Left hindlimb (tissue), 1 donor: Measurements from ENCODE around the gene ZFAND2A.
"Not testable (repeated sequence)": the region's sequence is repeated elsewhere in the genome, so short reads cannot be mapped to it uniquely, and the experiment has no call there.

Source experiments
- DNase-seq: peaks from one replicate; pipeline ENCODE4 v3.0.0-alpha.2; 2018

The ZFAND2A gene

GRCh38 chr7:1159891-1160669 is at the start of gene ZFAND2A:
Gene ZFAND2A (minus strand): TSS chr7:1160196. CDS start chr7:1158212, 1,984 bp downstream.
- peak; percentile 99 for DNase-seq

GRCh38 chr7:1209097-1209496 is 49.1 kb upstream of the ZFAND2A start:
- DNase-seq, result no peak

- not testable (repeated sequence) for DNase-seq
These were observed 45.7 kb upstream of the ZFAND2A start for GRCh38 chr7:1205742-1206141.

DNA sequence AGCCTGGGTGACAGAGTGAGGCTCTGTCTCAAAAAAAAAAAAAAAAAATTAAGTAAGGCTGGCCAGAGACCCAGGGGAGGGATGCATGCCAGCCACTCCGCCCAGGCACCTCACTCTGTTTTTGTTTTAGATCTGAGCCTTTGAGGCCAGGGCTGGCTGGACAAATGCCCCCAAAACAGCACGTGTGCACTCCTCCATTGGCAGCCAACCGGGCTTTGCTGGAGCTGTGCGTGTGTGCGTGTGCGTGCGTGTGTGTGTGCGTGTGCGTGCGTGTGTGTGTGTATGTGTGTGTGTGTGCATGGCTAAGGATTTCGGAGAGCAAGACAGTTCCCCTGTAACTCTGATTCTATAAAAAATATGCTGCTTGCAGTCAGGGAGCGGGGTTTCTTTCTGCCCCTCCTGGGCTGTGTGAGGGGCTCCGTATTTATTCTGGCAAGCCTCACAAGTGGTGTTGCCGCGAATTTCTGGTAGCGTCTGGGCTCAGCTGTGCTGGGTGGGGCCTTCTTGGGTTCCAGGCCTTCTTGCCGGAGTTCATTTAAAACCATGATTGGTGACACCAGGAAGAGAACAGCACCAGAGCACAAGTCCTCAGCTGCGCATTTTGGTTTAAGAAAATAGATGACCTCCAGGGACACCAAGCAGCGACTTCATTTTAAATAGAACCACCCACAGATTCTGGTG is 44.6 kb upstream of the ZFAND2A start:
- DNase-seq, result no peak

- DNase-seq, result not testable (repeated sequence)
These were observed 42.9 kb upstream of the ZFAND2A start for GRCh38 chr7:1202914-1203313.

GRCh38 chr7:1201916-1202315 is 41.9 kb upstream of the ZFAND2A start:
- no peak for DNase-seq

- DNase-seq, result peak; percentile 62
These were observed 40.0 kb upstream of the ZFAND2A start for GRCh38 chr7:1200045-1200444.

- DNase-seq, result peak; percentile 52
These were observed 38.1 kb upstream of the ZFAND2A start for GRCh38 chr7:1197997-1198625.

- DNase-seq, result no peak
These were observed 37.0 kb upstream of the ZFAND2A start for GRCh38 chr7:1196950-1197349.

DNA sequence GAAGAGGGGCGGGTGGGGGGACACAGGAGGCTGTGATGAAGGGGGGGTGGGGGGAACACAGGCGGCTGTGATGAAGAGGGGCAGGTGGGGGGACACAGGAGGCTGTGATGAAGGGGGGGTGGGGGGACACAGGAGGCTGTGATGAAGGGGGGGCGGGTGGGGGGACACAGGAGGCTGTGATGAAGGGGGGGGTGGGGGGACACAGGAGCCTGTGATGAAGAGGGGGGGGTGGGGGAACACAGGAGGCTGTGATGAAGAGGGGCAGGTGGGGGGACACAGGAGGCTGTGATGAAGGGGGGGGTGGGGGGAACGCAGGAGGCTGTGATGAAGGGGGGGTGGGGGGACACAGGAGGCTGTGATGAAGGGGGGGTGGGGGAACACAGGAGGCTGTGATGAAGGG is 36.4 kb upstream of the ZFAND2A start:
- not testable (repeated sequence) for DNase-seq

- DNase-seq, result no peak
These were observed 33.8 kb upstream of the ZFAND2A start for GRCh38 chr7:1193593-1194424.

DNA sequence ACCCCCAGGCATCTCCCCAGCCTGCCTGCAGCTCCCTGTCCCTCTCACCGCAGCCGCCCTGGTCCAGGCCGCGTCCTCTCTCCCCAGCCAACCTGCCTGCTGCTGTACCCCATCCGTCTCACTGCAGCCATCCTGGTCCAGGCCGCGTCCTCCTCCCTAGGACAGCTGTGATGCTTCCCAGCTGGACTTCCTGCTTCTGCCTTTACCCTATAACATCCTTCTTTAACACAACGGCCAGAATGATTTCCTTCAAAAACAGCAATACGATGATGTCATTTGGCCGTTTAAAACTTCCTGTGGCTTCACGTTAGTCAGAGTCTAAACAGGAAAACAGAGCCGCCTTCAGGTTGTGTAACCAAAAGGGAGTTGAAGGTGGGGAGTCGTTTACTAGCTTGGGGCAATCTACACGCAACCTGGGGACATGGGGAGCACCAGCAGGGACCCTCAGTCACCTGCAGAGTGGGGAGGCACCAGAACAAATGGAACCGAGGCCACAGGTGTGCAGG is 32.2 kb upstream of the ZFAND2A start:
- no peak for DNase-seq

- DNase-seq, result no peak
These were observed 30.2 kb upstream of the ZFAND2A start for GRCh38 chr7:1189986-1190772.

- no peak for DNase-seq
These were observed 28.8 kb upstream of the ZFAND2A start for GRCh38 chr7:1188720-1189294.

DNA sequence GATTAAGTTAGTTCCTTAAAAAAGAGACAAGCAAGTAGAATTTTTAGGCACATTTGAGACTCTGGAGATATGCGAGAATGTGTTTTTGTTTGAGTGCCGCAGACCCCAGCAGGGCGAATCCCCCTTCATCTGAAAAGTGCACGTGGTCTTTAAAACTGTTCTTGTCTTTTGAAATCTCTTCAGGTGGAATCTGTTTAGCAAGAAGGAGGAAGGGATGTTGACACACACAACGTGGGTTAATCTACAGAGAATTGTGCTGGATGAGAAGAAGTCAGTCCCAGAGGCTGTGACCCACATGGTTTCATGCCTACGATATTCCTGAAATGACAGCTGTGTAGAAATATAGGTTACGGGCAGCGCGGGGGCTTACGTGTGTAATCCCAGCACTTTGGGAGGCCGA is 27.1 kb upstream of the ZFAND2A start:
- DNase-seq, result no peak

- DNase-seq, result no peak
These were observed 21.6 kb upstream of the ZFAND2A start for GRCh38 chr7:1181640-1182039.

- DNase-seq, result no peak
These were observed 21.0 kb upstream of the ZFAND2A start for GRCh38 chr7:1181031-1181430.

GRCh38 chr7:1176891-1177373 is 16.9 kb upstream of the ZFAND2A start:
- DNase-seq, result no peak

DNA sequence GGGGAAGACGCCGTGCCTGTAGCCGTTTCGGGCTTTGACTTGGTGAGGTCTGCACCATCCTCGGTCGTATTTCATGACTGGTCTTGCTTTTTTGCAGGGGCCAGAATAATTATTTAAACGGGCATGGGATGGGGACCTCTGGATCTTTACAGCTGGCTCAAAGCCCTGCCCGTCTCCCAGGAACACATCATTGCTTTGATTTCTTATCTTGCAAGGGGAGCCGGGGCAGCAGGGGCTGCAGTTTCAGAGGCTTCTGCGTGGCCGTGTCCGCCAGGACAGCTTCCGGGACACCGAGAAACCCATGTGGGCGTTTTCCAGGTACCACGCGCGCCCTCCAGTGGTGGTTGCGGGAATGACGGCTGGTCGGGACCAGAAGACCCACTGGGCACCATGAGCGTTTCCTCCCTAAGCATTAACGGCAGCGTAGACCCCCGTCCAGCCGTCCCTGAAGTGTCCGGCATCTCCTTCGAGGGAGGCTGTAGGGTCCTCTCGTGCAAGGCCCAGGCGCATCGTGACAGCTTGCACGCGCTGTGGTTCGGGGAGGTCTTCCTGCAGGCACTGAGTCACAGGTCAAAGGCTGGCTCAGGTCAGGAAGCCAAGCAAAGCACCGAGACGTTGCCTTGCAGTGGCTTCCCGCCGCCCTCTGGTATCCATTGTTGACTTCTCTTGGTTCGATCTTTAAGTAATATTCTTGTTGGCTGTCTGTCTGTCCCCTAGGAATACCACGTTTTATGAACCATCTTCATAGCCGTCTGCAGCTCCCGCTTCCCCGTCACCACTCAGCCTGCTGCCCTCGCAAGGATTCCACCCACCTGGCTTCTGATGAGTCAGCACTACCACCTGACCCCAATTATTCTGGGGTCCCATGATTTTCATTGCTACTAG is 16.2 kb upstream of the ZFAND2A start:
- peak; percentile 72 for DNase-seq

DNA sequence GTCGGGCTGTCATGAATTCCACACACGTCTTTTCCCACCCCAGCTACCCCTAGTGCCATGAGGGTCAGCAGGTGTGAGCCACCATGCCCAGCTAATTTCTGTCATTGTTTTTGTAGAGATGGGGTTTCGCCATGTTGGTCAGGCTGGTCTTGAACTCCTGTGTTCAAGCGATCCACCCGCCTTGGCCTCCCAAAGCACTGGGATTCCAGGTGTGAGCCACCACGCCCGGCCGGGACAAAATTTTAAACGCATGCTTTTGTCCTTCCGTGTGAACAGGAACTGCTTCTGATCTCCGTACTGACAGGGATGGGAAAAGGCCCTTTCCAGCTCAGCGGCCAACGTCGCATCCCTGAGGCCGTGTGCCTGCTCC is 15.6 kb upstream of the ZFAND2A start:
- DNase-seq, result no peak
